ENCODE results near the gene C1GALT1.
"Not testable (repeated sequence)": the region's sequence is repeated elsewhere in the genome, so short reads cannot be mapped to it uniquely, and the experiment has no call there.

The C1GALT1 gene

DNA sequence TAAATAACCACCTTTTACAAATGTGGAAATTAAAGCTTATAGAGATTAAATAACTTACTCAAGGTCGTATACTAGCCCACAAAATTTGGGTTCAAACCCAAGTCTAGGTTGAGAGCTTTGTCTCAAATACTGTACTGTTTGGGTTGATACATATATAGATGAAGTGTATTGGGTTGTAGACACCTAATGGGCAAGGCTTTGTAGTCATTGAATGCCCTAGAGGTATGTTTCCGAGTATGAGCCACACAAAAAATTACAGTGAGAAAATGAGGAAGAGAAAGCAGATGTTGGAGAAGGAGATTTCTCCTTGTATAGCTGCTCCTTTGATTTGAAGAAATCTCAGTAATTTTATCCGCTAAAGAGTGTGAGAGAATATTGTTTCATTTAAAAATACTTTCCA is 60.6 kb downstream of the C1GALT1 start:
- Mint-ChIP-seq H3K27ac (peak overlapping the region in 1 of 2 donors; percentile 62), H3K9me3 (no peaks in the 10 kb centered on the region), H3K4me3 (no peak overlapping the region), H3K27me3 (no peaks in the 10 kb centered on the region), H3K4me1 (ENCODE audit: low read depth in 2 of 2) (peaks cover 4 to 35% of the 10 kb centered on the region in 2 donors), H3K36me3 (ENCODE audit: insufficient read depth) (peaks cover 17% of the 10 kb centered on the region)
- ATAC-seq (replicated peaks) (no peak), DNase-seq (no peak)

GRCh38 chr7:7245233-7245632 is 62.9 kb downstream of the C1GALT1 start:
- H3K4me3 Mint-ChIP-seq; H3K36me3 Mint-ChIP-seq (ENCODE audit: insufficient read depth); H3K27me3 Mint-ChIP-seq; H3K27ac Mint-ChIP-seq; H3K9me3 Mint-ChIP-seq; ATAC-seq (replicated peaks); DNase-seq: not testable (repeated sequence)
- H3K4me1 Mint-ChIP-seq (ENCODE audit: low read depth in 2 of 2): peaks cover 2 to 21% of the 10 kb centered on the region in 2 donors

DNA sequence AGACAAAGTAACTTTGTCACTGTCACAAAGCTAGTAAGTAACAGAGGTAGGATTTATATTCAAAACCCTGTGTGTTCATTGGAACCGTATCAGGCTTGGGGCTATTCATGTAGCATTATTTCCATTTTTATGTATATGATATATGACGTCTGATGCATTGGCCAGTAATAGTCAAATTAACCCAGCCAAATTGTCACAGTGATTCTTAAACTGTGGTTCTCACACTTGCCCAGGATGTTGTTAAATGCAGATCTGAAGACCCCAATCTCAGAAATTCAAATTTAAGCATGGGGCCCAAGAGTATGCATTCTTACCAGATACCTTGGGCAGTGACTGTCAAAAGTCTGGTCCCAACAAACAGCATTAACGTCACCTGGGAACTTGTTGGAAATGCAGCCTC is 63.9 kb downstream of the C1GALT1 start:
- Mint-ChIP-seq H3K9me3 (no peaks in the 10 kb centered on the region), H3K4me3 (no peak overlapping the region), H3K4me1 (ENCODE audit: low read depth in 2 of 2) (peaks cover under 1 to 18% of the 10 kb centered on the region in 2 donors), H3K27me3 (no peaks in the 10 kb centered on the region), H3K27ac (no peak overlapping the region), H3K36me3 (ENCODE audit: insufficient read depth) (peaks cover 6% of the 10 kb centered on the region)
- no peak for ATAC-seq (replicated peaks)
- DNase-seq: no peak

DNA sequence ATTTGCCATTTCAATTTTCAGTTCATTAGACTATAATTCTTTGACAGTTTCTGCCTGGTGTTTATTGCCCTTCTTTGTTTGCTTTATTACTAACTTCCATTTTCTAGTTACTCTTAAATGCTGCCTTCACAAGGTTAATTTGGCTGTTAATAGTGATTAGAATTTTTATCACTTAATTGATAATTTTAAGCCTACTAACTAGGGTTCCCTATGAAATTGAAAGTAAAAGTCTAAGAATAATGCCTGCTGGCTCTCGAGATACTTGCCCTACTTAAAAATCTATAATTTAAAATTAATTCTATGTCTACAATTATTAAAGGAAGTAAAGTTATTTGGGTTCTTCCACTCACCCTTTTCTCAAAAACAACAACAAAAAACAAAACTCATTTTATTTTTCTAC is 65.3 kb downstream of the C1GALT1 start:
- Mint-ChIP-seq H3K36me3 (ENCODE audit: insufficient read depth) (peaks cover 6% of the 10 kb centered on the region), H3K27ac (peak overlapping the region; percentile 85 to 89), H3K4me3 (peak overlapping the region; percentile 52 to 75), H3K9me3 (no peaks in the 10 kb centered on the region), H3K4me1 (ENCODE audit: low read depth in 2 of 2) (peaks cover 0 to 18% of the 10 kb centered on the region in 2 donors), H3K27me3 (no peaks in the 10 kb centered on the region)
- ATAC-seq (replicated peaks) (no peak), DNase-seq (no peak)

DNA sequence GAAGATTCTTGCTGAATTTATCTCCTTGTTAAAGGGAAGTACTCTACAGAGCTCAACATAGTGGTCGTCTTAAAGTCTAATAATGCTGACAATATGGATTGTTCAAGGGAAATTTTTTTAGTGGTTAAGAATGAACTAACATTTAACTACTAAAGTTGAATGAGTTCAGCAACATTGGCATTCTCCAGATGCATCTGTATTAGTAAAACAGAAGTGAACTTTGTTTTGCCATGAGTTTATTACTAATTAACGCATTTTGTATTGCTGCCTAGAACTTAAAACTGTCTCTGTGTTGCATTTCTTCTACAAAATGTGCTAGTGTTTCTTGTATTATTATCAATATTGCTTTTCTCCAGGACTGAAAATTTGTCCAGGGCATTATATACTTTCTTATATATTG is 67.5 kb downstream of the C1GALT1 start:
- Mint-ChIP-seq H3K27ac (no peak overlapping the region), H3K27me3 (no peaks in the 10 kb centered on the region), H3K4me1 (ENCODE audit: low read depth in 2 of 2) (peaks cover 0 to 10% of the 10 kb centered on the region in 2 donors), H3K36me3 (ENCODE audit: insufficient read depth) (no peaks in the 10 kb centered on the region), H3K4me3 (no peak overlapping the region), H3K9me3 (no peaks in the 10 kb centered on the region)
- ATAC-seq (replicated peaks) (no peak), DNase-seq (no peak)

- Mint-ChIP-seq H3K27me3 (no peaks in the 10 kb centered on the region), H3K4me3 (no peak overlapping the region), H3K36me3 (ENCODE audit: insufficient read depth) (no peaks in the 10 kb centered on the region), H3K27ac (no peak overlapping the region), H3K9me3 (no peaks in the 10 kb centered on the region), H3K4me1 (ENCODE audit: low read depth in 2 of 2) (peaks cover 3 to 4% of the 10 kb centered on the region in 2 donors)
- ATAC-seq (replicated peaks) (peak; percentile 29), DNase-seq (no peak)
Measured at GRCh38 chr7:7251742-7252141, 69.4 kb downstream of the C1GALT1 start.

DNA sequence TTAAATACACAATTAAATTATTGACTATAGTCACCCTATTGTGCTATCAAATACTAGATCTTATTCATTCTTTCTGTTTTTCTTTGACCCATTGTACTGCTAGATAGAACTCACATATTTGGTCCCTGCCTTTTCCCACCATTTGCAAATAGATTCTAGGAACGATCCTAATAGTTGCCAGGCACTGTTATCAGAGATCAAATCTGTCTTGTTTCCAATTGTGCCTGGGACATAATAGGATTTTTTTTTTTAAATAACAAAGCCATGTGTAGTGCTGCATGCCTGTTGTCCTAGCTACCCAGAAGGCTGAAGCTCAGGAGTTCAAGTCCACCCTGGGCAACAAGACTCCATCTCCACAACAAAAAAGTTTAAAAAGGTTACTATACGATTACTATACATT is 72.0 kb downstream of the C1GALT1 start:
- Mint-ChIP-seq H3K4me1 (ENCODE audit: low read depth in 2 of 2) (peaks cover 17 to 23% of the 10 kb centered on the region in 2 donors), H3K4me3 (no peak overlapping the region), H3K27ac (no peak overlapping the region), H3K9me3 (no peaks in the 10 kb centered on the region), H3K36me3 (ENCODE audit: insufficient read depth) (peaks cover 6% of the 10 kb centered on the region), H3K27me3 (no peaks in the 10 kb centered on the region)
- ATAC-seq (replicated peaks) (no peak), DNase-seq (no peak)

- no peak for ATAC-seq (replicated peaks)
- no peaks in the 10 kb centered on the region for H3K9me3 Mint-ChIP-seq
- H3K27me3 Mint-ChIP-seq: no peaks in the 10 kb centered on the region
- peak overlapping the region in 1 of 2 donors; percentile 97 for H3K27ac Mint-ChIP-seq
- no peak overlapping the region for H3K4me3 Mint-ChIP-seq
- DNase-seq: no peak
- H3K36me3 Mint-ChIP-seq (ENCODE audit: insufficient read depth): peaks cover 9% of the 10 kb centered on the region
- H3K4me1 Mint-ChIP-seq (ENCODE audit: low read depth in 2 of 2): peaks cover 21 to 26% of the 10 kb centered on the region in 2 donors
Measured at GRCh38 chr7:7254908-7255307, 72.6 kb downstream of the C1GALT1 start.

DNA sequence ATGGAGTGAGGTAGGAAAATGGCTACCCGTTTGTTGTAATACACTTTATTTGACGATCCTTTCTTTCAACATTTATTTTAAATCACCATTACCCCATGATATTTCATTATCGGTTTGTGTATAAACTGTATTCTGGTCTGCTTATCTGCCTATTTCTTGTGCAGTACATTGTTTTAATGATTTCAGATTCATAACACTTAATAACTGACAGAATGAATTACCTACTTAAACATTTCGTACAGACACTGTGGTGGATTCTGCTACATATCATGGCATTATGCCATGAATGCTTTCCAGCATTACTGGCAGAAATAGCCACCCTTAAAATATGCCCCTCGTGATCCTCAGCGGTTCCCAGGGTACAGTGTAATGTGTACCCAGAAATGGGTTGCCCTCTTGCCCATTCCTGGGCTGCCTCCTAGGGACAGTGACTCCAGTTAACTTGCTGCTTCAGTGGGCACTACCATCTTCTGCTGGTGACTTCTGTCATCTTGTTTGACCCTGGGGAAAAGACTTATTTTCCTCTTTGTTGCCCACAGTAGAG is 74.5 kb downstream of the C1GALT1 start:
- Mint-ChIP-seq H3K4me3 (no peak overlapping the region), H3K27ac (peak overlapping the region; percentile 95 to 97), H3K4me1 (ENCODE audit: low read depth in 2 of 2) (peaks cover 21 to 26% of the 10 kb centered on the region in 2 donors), H3K27me3 (no peaks in the 10 kb centered on the region), H3K9me3 (no peaks in the 10 kb centered on the region), H3K36me3 (ENCODE audit: insufficient read depth) (peaks cover 9% of the 10 kb centered on the region)
- no peak for DNase-seq
- no peak for ATAC-seq (replicated peaks)

DNA sequence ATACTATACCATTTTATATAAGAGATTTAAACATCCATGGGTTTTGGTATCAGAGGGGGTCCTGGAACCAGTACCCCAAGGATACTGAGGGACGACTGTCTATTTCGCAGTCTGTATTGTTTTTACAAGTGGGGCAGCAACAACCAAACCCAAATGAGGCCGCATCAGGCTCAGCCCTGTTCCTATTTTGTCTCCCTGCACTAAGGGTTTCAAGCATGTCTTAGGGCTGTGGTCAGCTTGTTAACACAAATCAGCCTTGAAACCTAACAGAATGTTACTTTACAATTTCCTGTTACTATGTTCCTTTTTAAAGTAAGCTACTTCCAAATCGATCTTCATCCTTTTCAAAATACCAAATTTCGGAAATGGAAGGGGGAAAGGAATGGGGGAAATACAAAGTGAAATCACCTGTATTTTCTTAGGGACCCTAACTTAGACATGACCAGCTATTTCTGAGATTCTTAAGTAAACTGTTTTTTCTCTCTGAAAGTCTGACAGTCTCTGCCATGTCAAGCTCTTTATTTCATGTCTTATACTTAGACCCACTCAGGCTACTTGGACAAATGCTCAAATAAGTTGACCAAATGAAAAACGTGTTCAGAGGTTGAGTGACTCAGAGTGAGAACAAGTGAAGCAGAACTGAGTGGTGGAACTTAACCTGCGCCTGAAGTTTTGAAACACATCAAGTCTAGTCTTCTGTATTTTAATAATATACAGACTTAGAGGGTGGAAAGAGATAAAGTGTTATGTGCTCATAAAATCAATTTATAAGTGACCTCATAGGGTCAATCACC is 75.8 kb downstream of the C1GALT1 start:
- Mint-ChIP-seq H3K27ac (peak overlapping the region; percentile 95 to 97), H3K4me3 (peak overlapping the region; percentile 74 to 78), H3K36me3 (ENCODE audit: insufficient read depth) (peaks cover 9% of the 10 kb centered on the region), H3K9me3 (no peaks in the 10 kb centered on the region), H3K4me1 (ENCODE audit: low read depth in 2 of 2) (peaks cover 24 to 25% of the 10 kb centered on the region in 2 donors), H3K27me3 (no peaks in the 10 kb centered on the region)
- ATAC-seq (replicated peaks) (peak; percentile 70), DNase-seq (peak; percentile 7 to 28 (median 15))

GRCh38 chr7:7261863-7262262 is 79.5 kb downstream of the C1GALT1 start:
- Mint-ChIP-seq H3K9me3 (no peaks in the 10 kb centered on the region), H3K27me3 (no peaks in the 10 kb centered on the region), H3K36me3 (ENCODE audit: insufficient read depth) (peaks cover 9% of the 10 kb centered on the region), H3K4me3 (no peak overlapping the region), H3K4me1 (ENCODE audit: low read depth in 2 of 2) (peaks cover 20 to 25% of the 10 kb centered on the region in 2 donors), H3K27ac (no peak overlapping the region)
- ATAC-seq (replicated peaks) (no peak), DNase-seq (no peak)

DNA sequence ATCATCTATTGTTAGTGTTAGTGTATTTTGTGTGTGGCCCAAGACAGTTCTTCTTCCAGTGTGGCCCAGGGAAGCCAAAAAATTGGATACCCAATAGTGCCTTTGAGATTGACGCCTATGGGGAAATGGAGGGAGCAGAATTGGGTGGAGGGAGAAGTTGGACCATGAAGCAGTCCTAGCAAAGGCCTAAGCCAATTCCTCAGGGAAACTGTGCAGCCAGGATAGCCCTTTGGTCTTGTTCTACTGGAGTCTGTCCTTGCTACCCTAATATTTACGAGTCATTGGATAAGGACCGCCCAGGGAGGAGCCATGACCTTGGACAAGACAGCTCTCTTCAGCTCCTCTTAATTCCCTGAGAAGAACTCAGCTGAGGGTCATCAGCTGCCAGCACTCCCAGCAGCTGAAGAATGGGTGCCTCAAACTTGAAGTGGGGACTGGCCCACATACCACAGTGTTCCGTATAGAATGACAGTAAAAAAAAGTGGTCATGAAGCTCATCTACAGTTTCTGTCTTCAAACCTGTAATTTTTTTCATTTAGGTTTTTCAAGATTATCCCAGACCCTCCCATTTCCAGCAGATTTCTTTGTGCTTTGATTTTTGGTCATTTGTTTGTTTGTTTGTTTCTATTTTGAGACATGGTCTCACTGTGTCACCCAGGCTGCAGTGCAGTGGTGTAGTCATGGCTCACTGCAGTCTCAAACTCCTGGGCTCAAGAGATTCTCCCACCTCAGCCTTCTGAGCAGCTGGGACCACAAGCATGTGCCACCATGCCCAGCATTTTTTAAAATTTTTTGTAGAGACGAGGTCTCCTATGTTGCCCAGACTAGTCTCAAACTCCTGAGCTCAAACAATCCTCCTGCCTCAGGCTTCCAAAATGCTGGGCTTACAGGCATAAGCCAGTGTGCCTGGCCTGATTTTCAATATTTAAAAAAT is 81.2 kb downstream of the C1GALT1 start:
- no peak for DNase-seq
- Mint-ChIP-seq H3K27ac (no peak overlapping the region), H3K4me1 (ENCODE audit: low read depth in 2 of 2) (peaks cover 9 to 11% of the 10 kb centered on the region in 2 donors), H3K9me3 (no peaks in the 10 kb centered on the region), H3K27me3 (no peaks in the 10 kb centered on the region), H3K4me3 (no peak overlapping the region), H3K36me3 (ENCODE audit: insufficient read depth) (peaks cover 9% of the 10 kb centered on the region)
- ATAC-seq (replicated peaks): no peak

- DNase-seq (no peak), ATAC-seq (replicated peaks) (no peak)
- no peak overlapping the region for H3K4me3 Mint-ChIP-seq
- H3K27me3 Mint-ChIP-seq: no peaks in the 10 kb centered on the region
- peaks cover 1% of the 10 kb centered on the region for H3K36me3 Mint-ChIP-seq (ENCODE audit: insufficient read depth)
- no peaks in the 10 kb centered on the region for H3K9me3 Mint-ChIP-seq
- peaks cover 5 to 6% of the 10 kb centered on the region in 2 donors for H3K4me1 Mint-ChIP-seq (ENCODE audit: low read depth in 2 of 2)
- H3K27ac Mint-ChIP-seq: no peak overlapping the region
Measured at GRCh38 chr7:7264306-7265040, 82.1 kb downstream of the C1GALT1 start.

Data from effector memory CD8-positive, alpha-beta T cell (primary cell).